ENCODE data around the gene AOPEP.

- TF ChIP-seq CTCF (IDR thresholded peaks at IDR 0.05; ENCODE audit: low read length) = no peak
- TF ChIP-seq EZH2 (IDR thresholded peaks at IDR 0.05; ENCODE audit: borderline replicate concordance, low read length) = no peak
Measured at GRCh38 chr9:94991961-94992907, 265.7 kb downstream of the AOPEP start.

Data from OCI-LY1 (cell line).